GM23248 (cell line): ENCODE data around the gene CHST12. TPM values are rescaled to one million over a fixed set of nuclear protein-coding genes. Genes with fewer than 3 reads are reported as not detected.
"Not testable (repeated sequence)": the region's sequence is repeated elsewhere in the genome, so short reads cannot be mapped to it uniquely, and the experiment has no call there.

Source experiments
- DNase-seq: peaks from one replicate; pipeline ENCODE4 v3.0.0-alpha.2; 2015
- H2AFZ ChIP-seq: fragments of 200-600 bp; sonication (generic); 2 replicates; pipeline ENCODE4 v1.6.1; 2016; ENCODE audit warnings: antibody characterized with exemption
- H3F3A ChIP-seq: fragments of 200-600 bp; sonication (generic); 2 replicates; pipeline ENCODE4 v1.6.1; 2016; ENCODE audit warnings: mild to moderate bottlenecking, antibody characterized with exemption, mixed run types; ENCODE audit not compliant: insufficient read depth
- H3K27ac ChIP-seq: fragments of 200-600 bp; sonication (generic); 2 replicates; pipeline ENCODE4 v1.5.1; 2016; ENCODE audit warnings: mild to moderate bottlenecking
- H3K27me3 ChIP-seq: fragments of 200-600 bp; sonication (generic); replicated peaks from 2 replicates; pipeline ENCODE4 v1.6.1; 2016; ENCODE audit warnings: mild to moderate bottlenecking; ENCODE audit not compliant: insufficient read depth
- H3K36me3 ChIP-seq: fragments of 200-600 bp; sonication (generic); 2 replicates; pipeline ENCODE4 v1.6.1; 2016; ENCODE audit warnings: low read depth, mild to moderate bottlenecking
- H3K4me1 ChIP-seq: fragments of 200-600 bp; sonication (generic); 2 replicates; pipeline ENCODE4 v1.6.1; 2016; ENCODE audit warnings: mild to moderate bottlenecking; ENCODE audit not compliant: insufficient read depth
- H3K4me2 ChIP-seq: fragments of 200-600 bp; sonication (generic); one replicate; pipeline ENCODE4 v1.6.1; 2016; ENCODE audit warnings: mild to moderate bottlenecking; ENCODE audit not compliant: unreplicated experiment
- H3K4me3 ChIP-seq: fragments of 200-600 bp; sonication (generic); 2 replicates; pipeline ENCODE4 v1.5.1; 2016; ENCODE audit warnings: mild to moderate bottlenecking
- H3K79me2 ChIP-seq: fragments of 200-600 bp; sonication (generic); 2 replicates; pipeline ENCODE4 v1.6.1; 2016; ENCODE audit warnings: mild to moderate bottlenecking; ENCODE audit not compliant: insufficient read depth
- H3K9ac ChIP-seq: fragments of 200-600 bp; sonication (generic); 2 replicates; pipeline ENCODE4 v1.6.1; 2016; ENCODE audit warnings: mild to moderate bottlenecking
- H3K9me2 ChIP-seq: fragments of 200-600 bp; sonication (generic); 2 replicates; pipeline ENCODE4 v1.6.1; 2016; ENCODE audit warnings: mixed run types, mild to moderate bottlenecking, moderate library complexity; ENCODE audit not compliant: insufficient read depth
- H3K9me3 ChIP-seq: fragments of 200-600 bp; sonication (generic); one replicate; pipeline ENCODE4 v1.6.1; 2017; ENCODE audit warnings: low read depth
- H4K20me1 ChIP-seq: fragments of 200-600 bp; sonication (generic); 2 replicates; pipeline ENCODE4 v1.6.0; 2016; ENCODE audit not compliant: insufficient read depth
- EZH2 ChIP-seq: fragments of 200-600 bp; sonication (generic); IDR thresholded peaks from 2 replicates; pipeline ENCODE4 v1.6.1; 2018; ENCODE audit warnings: antibody characterized with exemption, mild to moderate bottlenecking; ENCODE audit not compliant: insufficient read depth, poor library complexity, severe bottlenecking
- EZH2phosphoT487 ChIP-seq: fragments of 200-600 bp; sonication (generic); IDR thresholded peaks from 2 replicates; pipeline ENCODE4 v1.6.1; 2018; ENCODE audit warnings: antibody characterized with exemption, moderate library complexity, mild to moderate bottlenecking, low read depth; ENCODE audit not compliant: insufficient read depth
- WGBS, 2 experiments: methylation state at CpG; one replicate each; pipeline ENCODE4 v1.1.6; 2015 to 2017; ENCODE audit warnings: low lambda C conversion rate in 2 of 2, low coverage in 1 of 2; ENCODE audit errors: missing lambda C conversion rate in 2 of 2; 5-methylcytosine and 5-hydroxymethylcytosine counted together
- in situ Hi-C: fragments of 300-500 bp; cut with MboI; formaldehyde crosslinking; loops from 2 replicates; pipeline ENCODE4 v1.15.0; 2020
- polyA plus RNA-seq: library from polyadenylated mRNA; unstranded; fragments of >200 nt; fragmentation: Nextera tagmentation; extraction: Ambion mirVana; gene quantifications from 2 replicates; pipeline ENCODE4 v1.2.1, GENCODE V29; 2016
- total RNA-seq: library from RNA; depleted of rRNA; stranded (reverse); fragments of >200 nt; shearing (Covaris generic); gene quantifications from 2 replicates; pipeline ENCODE4 v1.2.3, GENCODE V29; 2014

CHST12 gene
- total and polyA plus RNA-seq, 2 experiments from 2014 or later = 10.6 to 33.7 TPM

DNA sequence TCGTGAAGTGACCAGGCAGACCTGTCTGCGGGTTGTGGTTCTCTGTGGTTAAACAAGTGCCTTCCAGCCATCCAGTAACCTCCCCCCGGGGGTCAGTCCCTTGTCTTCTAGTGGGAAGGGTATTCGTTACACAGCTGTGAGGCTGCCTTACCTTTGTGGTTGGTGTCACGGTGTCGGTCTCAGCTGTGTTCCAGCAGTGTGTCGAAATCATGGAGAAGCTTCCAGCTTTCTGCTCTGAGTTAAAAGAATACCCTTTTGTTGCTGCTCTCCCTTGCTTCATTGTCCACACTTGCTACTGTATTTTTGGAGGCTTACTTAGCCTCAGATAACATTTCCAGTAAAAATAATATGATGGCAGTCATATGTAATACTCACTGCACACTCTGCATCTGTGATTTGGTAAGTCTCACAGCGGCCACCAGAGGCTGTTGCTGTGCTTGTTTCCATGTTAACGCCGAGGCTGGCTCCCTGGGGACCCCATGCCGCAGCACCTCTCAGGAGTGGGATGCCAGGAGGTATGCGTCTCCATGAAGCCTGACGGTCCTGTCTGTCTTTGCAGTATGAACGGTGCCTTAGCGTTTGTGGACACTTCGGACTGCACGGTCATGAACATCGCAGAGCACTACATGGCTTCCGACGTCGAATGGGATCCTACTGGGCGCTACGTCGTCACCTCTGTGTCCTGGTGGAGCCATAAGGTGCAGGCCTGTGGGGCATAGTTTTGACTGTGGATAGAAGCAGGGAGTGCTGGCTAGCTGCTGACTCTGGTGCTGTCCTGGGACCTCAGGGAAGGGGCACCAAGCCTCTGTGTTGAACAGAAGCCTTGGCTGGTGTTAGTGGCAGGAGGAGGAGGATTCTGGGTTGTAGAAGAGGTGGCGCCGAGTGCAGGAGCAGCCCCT lies 28.3 kb upstream of the CHST12 start:
- Histone ChIP-seq H3K36me3 (peaks cover 43% of the 10 kb centered on the region; the same call in 1 of the 2 replicates), H3K9me3 (no peaks in the 10 kb centered on the region), H3F3A (no peaks in the 10 kb centered on the region), H3K4me2 (no peak overlapping the region), H3K4me3 (no peak overlapping the region), H2AFZ (no peak overlapping the region), H3K79me2 (peaks cover 87% of the 10 kb centered on the region), H4K20me1 (no peaks in the 10 kb centered on the region), H3K4me1 (no peaks in the 10 kb centered on the region), H3K9me2 (no peaks in the 10 kb centered on the region), H3K27ac (no peak overlapping the region), H3K9ac (no peak overlapping the region), H3K27me3 (no peaks in the 10 kb centered on the region)
- in situ Hi-C loops = no loop called here
- WGBS, 2 experiments = 88 to 89% methylated on average over 26 of the region's 26 CpGs
- no peak for TF ChIP-seq EZH2phosphoT487
- no peak for TF ChIP-seq EZH2
- DNase-seq = no peak

GRCh38 chr7:2376351-2377154 lies 26.9 kb upstream of the CHST12 start:
- Histone ChIP-seq H4K20me1 (no peaks in the 10 kb centered on the region), H3K4me3 (no peak overlapping the region), H3K36me3 (peaks cover 35% of the 10 kb centered on the region; the same call in 1 of the 2 replicates), H3K27ac (no peak overlapping the region), H3K9ac (no peak overlapping the region), H3K27me3 (no peaks in the 10 kb centered on the region), H2AFZ (no peak overlapping the region), H3K4me1 (no peaks in the 10 kb centered on the region), H3F3A (no peaks in the 10 kb centered on the region), H3K79me2 (peaks cover 73% of the 10 kb centered on the region), H3K9me3 (no peaks in the 10 kb centered on the region), H3K9me2 (no peaks in the 10 kb centered on the region), H3K4me2 (no peak overlapping the region)
- DNase-seq = no peak
- no peak for TF ChIP-seq EZH2
- no peak for TF ChIP-seq EZH2phosphoT487
- in situ Hi-C loops = no loop called here
- 93 to 94% methylated on average over 27 of the region's 27 CpGs for WGBS, 2 experiments

DNA sequence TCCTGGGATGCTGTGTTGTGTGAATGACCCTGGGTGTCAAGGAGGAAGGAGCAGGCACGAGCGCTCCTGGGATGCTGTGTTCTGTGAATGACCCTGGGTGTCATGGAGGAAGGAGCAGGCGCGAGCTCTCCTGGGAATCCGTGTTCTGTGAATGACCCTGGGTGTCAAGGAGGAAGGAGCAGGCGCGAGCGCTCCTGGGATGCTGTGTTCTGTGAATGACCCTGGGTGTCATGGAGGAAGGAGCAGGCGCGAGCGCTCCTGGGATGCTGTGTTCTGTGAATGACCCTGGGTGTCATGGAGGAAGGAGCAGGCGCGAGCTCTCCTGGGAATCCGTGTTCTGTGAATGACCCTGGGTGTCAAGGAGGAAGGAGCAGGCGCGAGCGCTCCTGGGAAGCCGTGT lies 25.9 kb upstream of the CHST12 start:
- H3K4me1 ChIP-seq, H3K27ac ChIP-seq, H4K20me1 ChIP-seq, H3K4me2 ChIP-seq, in situ Hi-C loops, DNase-seq, H3F3A ChIP-seq, H3K9me2 ChIP-seq, H3K27me3 ChIP-seq, H3K9ac ChIP-seq, H3K4me3 ChIP-seq, H3K9me3 ChIP-seq, H2AFZ ChIP-seq: not testable (repeated sequence)
- peaks cover 63% of the 10 kb centered on the region for H3K79me2 ChIP-seq
- H3K36me3 ChIP-seq = peaks cover 27% of the 10 kb centered on the region; the same call in 1 of the 2 replicates
- 92 to 100% methylated on average over 5 to 17 of the region's 18 CpGs for WGBS, 2 experiments

- H3F3A ChIP-seq, H3K27me3 ChIP-seq, in situ Hi-C loops, H3K4me1 ChIP-seq, H3K4me2 ChIP-seq, H3K9me2 ChIP-seq, H4K20me1 ChIP-seq, H3K4me3 ChIP-seq, H3K9ac ChIP-seq, DNase-seq, H3K27ac ChIP-seq, H2AFZ ChIP-seq, H3K9me3 ChIP-seq: not testable (repeated sequence)
- WGBS, 2 experiments = 90 to 100% methylated on average over 3 to 18 of the region's 18 CpGs
- Histone ChIP-seq H3K79me2 (peaks cover 57% of the 10 kb centered on the region), H3K36me3 (peaks cover 25% of the 10 kb centered on the region; the same call in 1 of the 2 replicates)
Observed at GRCh38 chr7:2378125-2378524, 25.3 kb upstream of the CHST12 start.
